Measurements from ENCODE around the gene CENATAC. TPM values are rescaled to one million over a fixed set of nuclear protein-coding genes. Genes with fewer than 3 reads are reported as not detected.
"Not testable (repeated sequence)": the region's sequence is repeated elsewhere in the genome, so short reads cannot be mapped to it uniquely, and the experiment has no call there.

CENATAC gene
- total RNA-seq, 2 experiments from 2014 or later = 121 to 122 TPM

GRCh38 chr11:118975771-118976709 is 21.9 kb upstream of the CENATAC start:
- peaks cover 0 to 4% of the 10 kb centered on the region in 2 experiments for H3K9me3 ChIP-seq (ENCODE audit: control insufficient read depth in 1 of 2, insufficient read depth in 1 of 2, low read length in 2 of 2)
- intact Hi-C loops (cut with DNase I, micrococcal nuclease) = no loop called here
- peaks cover 6 to 9% of the 10 kb centered on the region in 2 experiments for H3K27me3 ChIP-seq (ENCODE audit: control insufficient read depth in 1 of 2, insufficient read depth in 2 of 2, low read length in 2 of 2)
- no peak for ATAC-seq (ENCODE audit: poor library complexity)
- H3K36me3 Mint-ChIP-seq (ENCODE audit: low read depth) = no peaks in the 10 kb centered on the region
- POLR2A ChIA-PET = no interaction called here
- no peaks in the 10 kb centered on the region for H3K36me3 ChIP-seq (ENCODE audit: insufficient read depth, low read length)
- no peaks in the 10 kb centered on the region for H3K9me3 Mint-ChIP-seq
- TF ChIP-seq CTCF (IDR thresholded peaks at IDR 0.05) = no peak
- CTCF ChIA-PET = no interaction called here
- H3K27me3 Mint-ChIP-seq = peaks cover 19% of the 10 kb centered on the region
- H3K4me1 ChIP-seq (ENCODE audit: insufficient read depth, low read length) = no peaks in the 10 kb centered on the region
- DNase-seq = no peak
- no peak overlapping the region for H3K27ac ChIP-seq (ENCODE audit: low read depth in 1 of 2, low read length in 2 of 2)
- H3K27ac Mint-ChIP-seq = no peak overlapping the region
- no peak overlapping the region for H3K4me3 ChIP-seq (ENCODE audit: low read length)
- no peaks in the 10 kb centered on the region for H3K4me1 Mint-ChIP-seq (ENCODE audit: low read depth)
- H3K4me3 Mint-ChIP-seq = no peak overlapping the region

GRCh38 chr11:118979434-118979833 is 18.5 kb upstream of the CENATAC start:
- H3K36me3 Mint-ChIP-seq (ENCODE audit: low read depth) = no peaks in the 10 kb centered on the region
- Histone ChIP-seq H3K4me3 (ENCODE audit: low read length) (no peak overlapping the region), H3K36me3 (ENCODE audit: insufficient read depth, low read length) (no peaks in the 10 kb centered on the region), H3K4me1 (ENCODE audit: insufficient read depth, low read length) (no peaks in the 10 kb centered on the region), H3K9me3 (ENCODE audit: control insufficient read depth in 1 of 2, insufficient read depth in 1 of 2, low read length in 2 of 2) (no peaks in the 10 kb centered on the region), H3K27me3 (ENCODE audit: control insufficient read depth in 1 of 2, insufficient read depth in 2 of 2, low read length in 2 of 2) (peaks cover 0 to 9% of the 10 kb centered on the region in 2 experiments), H3K27ac (ENCODE audit: low read depth in 1 of 2, low read length in 2 of 2) (no peak overlapping the region)
- POLR2A ChIA-PET = no interaction called here
- no peak for DNase-seq
- H3K9me3 Mint-ChIP-seq = no peaks in the 10 kb centered on the region
- H3K27me3 Mint-ChIP-seq = peaks cover 9% of the 10 kb centered on the region
- no peak for TF ChIP-seq CTCF (IDR thresholded peaks at IDR 0.05)
- CTCF ChIA-PET = no interaction called here
- no peak for ATAC-seq (ENCODE audit: poor library complexity)
- no peaks in the 10 kb centered on the region for H3K4me1 Mint-ChIP-seq (ENCODE audit: low read depth)
- intact Hi-C loops (cut with DNase I, micrococcal nuclease) = no loop called here
- H3K4me3 Mint-ChIP-seq = no peak overlapping the region
- H3K27ac Mint-ChIP-seq = no peak overlapping the region

- Histone ChIP-seq H3K9me3 (ENCODE audit: control insufficient read depth in 1 of 2, insufficient read depth in 1 of 2, low read length in 2 of 2) (no peaks in the 10 kb centered on the region), H3K27ac (ENCODE audit: low read depth in 1 of 2, low read length in 2 of 2) (no peak overlapping the region), H3K4me1 (ENCODE audit: insufficient read depth, low read length) (no peaks in the 10 kb centered on the region), H3K27me3 (ENCODE audit: control insufficient read depth in 1 of 2, insufficient read depth in 2 of 2, low read length in 2 of 2) (peaks cover 0 to 9% of the 10 kb centered on the region in 2 experiments), H3K4me3 (ENCODE audit: low read length) (no peak overlapping the region), H3K36me3 (ENCODE audit: insufficient read depth, low read length) (no peaks in the 10 kb centered on the region)
- no peak for TF ChIP-seq CTCF (IDR thresholded peaks at IDR 0.05)
- no peak for DNase-seq
- Mint-ChIP-seq H3K4me3 (no peak overlapping the region), H3K27me3 (peaks cover 3% of the 10 kb centered on the region), H3K36me3 (ENCODE audit: low read depth) (no peaks in the 10 kb centered on the region), H3K9me3 (no peaks in the 10 kb centered on the region), H3K27ac (no peak overlapping the region), H3K4me1 (ENCODE audit: low read depth) (no peaks in the 10 kb centered on the region)
- POLR2A ChIA-PET = no interaction called here
- no peak for ATAC-seq (ENCODE audit: poor library complexity)
- intact Hi-C loops (cut with DNase I, micrococcal nuclease) = no loop called here
- CTCF ChIA-PET = no interaction called here
These were observed 17.6 kb upstream of the CENATAC start for GRCh38 chr11:118980191-118980881.

GRCh38 chr11:118984337-118984736 is 13.6 kb upstream of the CENATAC start:
- H3K4me1 Mint-ChIP-seq (ENCODE audit: low read depth); H3K27me3 ChIP-seq (ENCODE audit: control insufficient read depth in 1 of 2, insufficient read depth in 2 of 2, low read length in 2 of 2); H3K27ac Mint-ChIP-seq; H3K4me3 ChIP-seq (ENCODE audit: low read length); ATAC-seq (ENCODE audit: poor library complexity); intact Hi-C loops (cut with DNase I, micrococcal nuclease); H3K27ac ChIP-seq (ENCODE audit: low read depth in 1 of 2, low read length in 2 of 2); H3K36me3 ChIP-seq (ENCODE audit: insufficient read depth, low read length); H3K27me3 Mint-ChIP-seq; H3K9me3 Mint-ChIP-seq; H3K4me3 Mint-ChIP-seq; CTCF ChIA-PET; DNase-seq; H3K4me1 ChIP-seq (ENCODE audit: insufficient read depth, low read length); H3K9me3 ChIP-seq (ENCODE audit: control insufficient read depth in 1 of 2, insufficient read depth in 1 of 2, low read length in 2 of 2); H3K36me3 Mint-ChIP-seq (ENCODE audit: low read depth): not testable (repeated sequence)
- POLR2A ChIA-PET = interaction anchor here (0.5 to 1.5 kb wide), 4 partner anchors 54 to 148 kb away, joined by 3 read pairs; no protein-coding TSS in a partner anchor

All from CD4-positive, alpha-beta T cell (primary cell).